MM.1S (cell line): Measurements from ENCODE around the gene PRKAR1B.

Experiments
- CTCF ChIP-seq: fragments of 300-600 bp; sonication (generic); IDR thresholded peaks from 2 replicates; pipeline ENCODE4 v1.5.1; 2016; ENCODE audit warnings: antibody characterized with exemption, low read length, mixed read lengths
- EZH2 ChIP-seq: fragments of 300-600 bp; sonication (generic); optimal IDR thresholded peaks from 2 replicates; pipeline ENCODE3; 2017; ENCODE audit warnings: low read depth, mild to moderate bottlenecking, antibody characterized with exemption, low read length, mixed read lengths

GRCh38 chr7:501526-501925 lies 225.6 kb downstream of the PRKAR1B start:
- TF ChIP-seq CTCF = no peak
- TF ChIP-seq EZH2 = no peak
